MM.1S (cell line): Measurements from ENCODE around the gene CD82.

Experiments used
- DNase-seq: peaks from one replicate; pipeline ENCODE4 v3.0.0-alpha.2; 2015
- H2AFZ ChIP-seq: fragments of 300-600 bp; sonication (generic); 2 replicates; pipeline ENCODE4 v1.6.0; 2016; ENCODE audit warnings: antibody characterized with exemption, low read length
- H3F3A ChIP-seq: fragments of 300-600 bp; sonication (generic); 2 replicates; pipeline ENCODE4 v1.6.1; 2016; ENCODE audit warnings: mild to moderate bottlenecking, antibody characterized with exemption, low read length, moderate library complexity, mixed read lengths; ENCODE audit not compliant: insufficient read depth
- H3K27ac ChIP-seq: fragments of 300-600 bp; sonication (generic); 2 replicates; pipeline ENCODE4 v1.5.1; 2016; ENCODE audit warnings: mild to moderate bottlenecking, low read length
- H3K27me3 ChIP-seq: fragments of 300-600 bp; sonication (generic); replicated peaks from 2 replicates; pipeline ENCODE4 v1.6.0; 2016; ENCODE audit warnings: low read length; ENCODE audit not compliant: insufficient read depth
- H3K36me3 ChIP-seq: fragments of 300-600 bp; sonication (generic); replicated peaks from 2 replicates; pipeline ENCODE4 v1.6.1; 2016; ENCODE audit warnings: mild to moderate bottlenecking, low read length, mixed read lengths; ENCODE audit not compliant: insufficient read depth
- H3K4me1 ChIP-seq: fragments of 300-600 bp; sonication (generic); 2 replicates; pipeline ENCODE4 v1.6.1; 2016; ENCODE audit warnings: low read length, mixed read lengths
- H3K4me2 ChIP-seq: fragments of 300-600 bp; sonication (generic); 2 replicates; pipeline ENCODE4 v1.6.0; 2016; ENCODE audit warnings: low read depth, low read length
- H3K4me3 ChIP-seq: fragments of 300-600 bp; sonication (generic); 2 replicates; pipeline ENCODE4 v1.5.1; 2016; ENCODE audit warnings: low read length, mixed read lengths
- H3K79me2 ChIP-seq: fragments of 300-600 bp; sonication (generic); 2 replicates; pipeline ENCODE4 v1.6.1; 2016; ENCODE audit warnings: mixed run types, low read length, mixed read lengths
- H3K9ac ChIP-seq: fragments of 300-600 bp; sonication (generic); 2 replicates; pipeline ENCODE4 v1.6.1; 2016; ENCODE audit warnings: low read length, mixed read lengths
- H3K9me2 ChIP-seq: fragments of 300-600 bp; sonication (generic); replicated peaks from 2 replicates; pipeline ENCODE4 v1.6.1; 2016; ENCODE audit warnings: mild to moderate bottlenecking, low read length, mixed read lengths; ENCODE audit not compliant: insufficient read depth
- H3K9me3 ChIP-seq: fragments of 300-600 bp; sonication (generic); replicated peaks from 2 replicates; pipeline ENCODE4 v1.6.1; 2016; ENCODE audit warnings: mild to moderate bottlenecking, low read length, mixed read lengths; ENCODE audit not compliant: insufficient read depth
- H4K20me1 ChIP-seq: fragments of 300-600 bp; sonication (generic); 2 replicates; pipeline ENCODE4 v1.6.1; 2016; ENCODE audit warnings: mild to moderate bottlenecking, low read length, moderate library complexity, mixed read lengths; ENCODE audit not compliant: insufficient read depth
- CTCF ChIP-seq: fragments of 300-600 bp; sonication (generic); IDR thresholded peaks from 2 replicates; pipeline ENCODE4 v1.5.1; 2016; ENCODE audit warnings: antibody characterized with exemption, low read length, mixed read lengths
- EZH2 ChIP-seq: fragments of 300-600 bp; sonication (generic); optimal IDR thresholded peaks from 2 replicates; pipeline ENCODE3; 2017; ENCODE audit warnings: low read depth, mild to moderate bottlenecking, antibody characterized with exemption, low read length, mixed read lengths
- EZH2phosphoT487 ChIP-seq: fragments of 300-600 bp; sonication (generic); IDR thresholded peaks from 2 replicates; pipeline ENCODE4 v1.6.1; 2018; ENCODE audit warnings: antibody characterized with exemption, low read length

The CD82 gene

GRCh38 chr11:44522294-44522693, 43.2 kb upstream of the CD82 start:
- TF ChIP-seq CTCF (no peak), EZH2 (no peak), EZH2phosphoT487 (no peak)
- Histone ChIP-seq H3K9me2 (no peaks in the 10 kb centered on the region), H3K27ac (no peak overlapping the region), H3K36me3 (no peaks in the 10 kb centered on the region), H3K27me3 (peaks cover 29% of the 10 kb centered on the region), H3K9ac (no peak overlapping the region), H3K4me2 (no peak overlapping the region), H4K20me1 (no peaks in the 10 kb centered on the region), H3K79me2 (no peaks in the 10 kb centered on the region), H2AFZ (no peak overlapping the region), H3K4me1 (no peaks in the 10 kb centered on the region), H3F3A (no peaks in the 10 kb centered on the region), H3K9me3 (no peaks in the 10 kb centered on the region), H3K4me3 (no peak overlapping the region)
- DNase-seq, result no peak

- TF ChIP-seq EZH2phosphoT487, result no peak
- TF ChIP-seq CTCF, result no peak
- TF ChIP-seq EZH2, result no peak
- no peaks in the 10 kb centered on the region for H3K36me3 ChIP-seq
- no peaks in the 10 kb centered on the region for H3K4me1 ChIP-seq
- no peak overlapping the region for H3K4me2 ChIP-seq
- H3K27me3 ChIP-seq, result peaks cover 32% of the 10 kb centered on the region
- H3K9me2 ChIP-seq, result no peaks in the 10 kb centered on the region
- H3K27ac ChIP-seq, result no peak overlapping the region
- no peak for DNase-seq
- no peaks in the 10 kb centered on the region for H3K9me3 ChIP-seq
- no peak overlapping the region for H3K4me3 ChIP-seq
- no peaks in the 10 kb centered on the region for H3F3A ChIP-seq
- no peaks in the 10 kb centered on the region for H4K20me1 ChIP-seq
- H2AFZ ChIP-seq, result no peak overlapping the region
- no peak overlapping the region for H3K9ac ChIP-seq
- H3K79me2 ChIP-seq, result no peaks in the 10 kb centered on the region
Measured at GRCh38 chr11:44524346-44524745, 41.1 kb upstream of the CD82 start.

GRCh38 chr11:44524751-44525201, 40.7 kb upstream of the CD82 start:
- no peak overlapping the region for H3K4me2 ChIP-seq
- TF ChIP-seq EZH2 (no peak), CTCF (no peak), EZH2phosphoT487 (no peak)
- no peaks in the 10 kb centered on the region for H3K9me2 ChIP-seq
- H3K9me3 ChIP-seq, result no peaks in the 10 kb centered on the region
- no peak for DNase-seq
- H3K9ac ChIP-seq, result no peak overlapping the region
- peaks cover 28% of the 10 kb centered on the region for H3K27me3 ChIP-seq
- H3K4me3 ChIP-seq, result no peak overlapping the region
- no peak overlapping the region for H3K27ac ChIP-seq
- no peaks in the 10 kb centered on the region for H3K4me1 ChIP-seq
- no peaks in the 10 kb centered on the region for H3F3A ChIP-seq
- no peaks in the 10 kb centered on the region for H3K79me2 ChIP-seq
- H4K20me1 ChIP-seq, result no peaks in the 10 kb centered on the region
- no peak overlapping the region for H2AFZ ChIP-seq
- no peaks in the 10 kb centered on the region for H3K36me3 ChIP-seq
